Thoracic aorta (tissue), 2 donors: ENCODE results near the gene ADNP2. TPM values are rescaled to one million over a fixed set of nuclear protein-coding genes. Genes with fewer than 3 reads are reported as not detected.

Source experiments
- ATAC-seq: fragments of 150-250 bp; one replicate; pipeline ENCODE4 v1.8.0; 2017; ENCODE audit warnings: low read depth; ENCODE audit not compliant: insufficient number of reproducible peaks, low FRiP score
- DNase-seq: peaks from one replicate; pipeline ENCODE4 v3.0.0-alpha.2; 2020; ENCODE audit warnings: low spot score
- H3K27ac ChIP-seq, 2 donors: fragments of 200-600 bp; sonication (generic); 1 replicate in 1 of 2; 2 replicates in 1 of 2; pipeline ENCODE4 v1.5.1; 2016; ENCODE audit warnings: mild to moderate bottlenecking in 2 of 2, moderate library complexity in 2 of 2
- H3K27me3 ChIP-seq: fragments of 200-600 bp; sonication (generic); replicated peaks from 2 replicates; pipeline ENCODE4 v1.6.0; 2016; ENCODE audit warnings: mild to moderate bottlenecking; ENCODE audit not compliant: insufficient read depth
- H3K36me3 ChIP-seq: fragments of 200-600 bp; sonication (generic); one replicate; pipeline ENCODE4 v1.5.1; 2016
- H3K4me1 ChIP-seq, 2 donors: fragments of 200-600 bp; sonication (generic); 1 replicate in 1 of 2; 2 replicates in 1 of 2; pipeline versions ENCODE4 v1.5.1 to v1.6.0; 2016; ENCODE audit warnings: low read depth in 2 of 2, mild to moderate bottlenecking in 1 of 2; ENCODE audit not compliant: control insufficient read depth in 1 of 2
- H3K4me3 ChIP-seq: fragments of 200-600 bp; sonication (generic); 2 replicates; pipeline ENCODE4 v1.5.1; 2016; ENCODE audit warnings: mild to moderate bottlenecking
- H3K9me3 ChIP-seq: fragments of 200-600 bp; sonication (generic); 2 replicates; pipeline ENCODE4 v1.5.1; 2016
- total RNA-seq, 2 donors: library from RNA; depleted of rRNA; stranded (reverse); fragments of >200 nt; gene quantifications; one replicate each; pipeline versions ENCODE4 v1.1.0 to v1.2.3, GENCODE V29; 2016
- TF ChIP-seq, protein P1 (sequence below): fragments of 200-600 bp; sonication (generic); IDR thresholded peaks from one replicate; pipeline ENCODE4 v1.5.1; 2019; ENCODE audit warnings: antibody characterized with exemption

ADNP2 gene
- total RNA-seq, 2 donors from 2014 or later, result 15.6 to 21.6 TPM

- ATAC-seq (no peak), DNase-seq (no peak)
- Histone ChIP-seq H3K4me3 (no peak overlapping the region), H3K27me3 (no peaks in the 10 kb centered on the region), H3K27ac (no peak overlapping the region), H3K36me3 (no peaks in the 10 kb centered on the region), H3K4me1 (peaks cover 0 to 7% of the 10 kb centered on the region in 2 donors), H3K9me3 (peaks cover 12% of the 10 kb centered on the region)
- TF ChIP-seq, protein P1, sequence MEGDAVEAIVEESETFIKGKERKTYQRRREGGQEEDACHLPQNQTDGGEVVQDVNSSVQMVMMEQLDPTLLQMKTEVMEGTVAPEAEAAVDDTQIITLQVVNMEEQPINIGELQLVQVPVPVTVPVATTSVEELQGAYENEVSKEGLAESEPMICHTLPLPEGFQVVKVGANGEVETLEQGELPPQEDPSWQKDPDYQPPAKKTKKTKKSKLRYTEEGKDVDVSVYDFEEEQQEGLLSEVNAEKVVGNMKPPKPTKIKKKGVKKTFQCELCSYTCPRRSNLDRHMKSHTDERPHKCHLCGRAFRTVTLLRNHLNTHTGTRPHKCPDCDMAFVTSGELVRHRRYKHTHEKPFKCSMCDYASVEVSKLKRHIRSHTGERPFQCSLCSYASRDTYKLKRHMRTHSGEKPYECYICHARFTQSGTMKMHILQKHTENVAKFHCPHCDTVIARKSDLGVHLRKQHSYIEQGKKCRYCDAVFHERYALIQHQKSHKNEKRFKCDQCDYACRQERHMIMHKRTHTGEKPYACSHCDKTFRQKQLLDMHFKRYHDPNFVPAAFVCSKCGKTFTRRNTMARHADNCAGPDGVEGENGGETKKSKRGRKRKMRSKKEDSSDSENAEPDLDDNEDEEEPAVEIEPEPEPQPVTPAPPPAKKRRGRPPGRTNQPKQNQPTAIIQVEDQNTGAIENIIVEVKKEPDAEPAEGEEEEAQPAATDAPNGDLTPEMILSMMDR, result no peak
Observed at GRCh38 chr18:80166725-80167124, 57.7 kb downstream of the ADNP2 start.

DNA sequence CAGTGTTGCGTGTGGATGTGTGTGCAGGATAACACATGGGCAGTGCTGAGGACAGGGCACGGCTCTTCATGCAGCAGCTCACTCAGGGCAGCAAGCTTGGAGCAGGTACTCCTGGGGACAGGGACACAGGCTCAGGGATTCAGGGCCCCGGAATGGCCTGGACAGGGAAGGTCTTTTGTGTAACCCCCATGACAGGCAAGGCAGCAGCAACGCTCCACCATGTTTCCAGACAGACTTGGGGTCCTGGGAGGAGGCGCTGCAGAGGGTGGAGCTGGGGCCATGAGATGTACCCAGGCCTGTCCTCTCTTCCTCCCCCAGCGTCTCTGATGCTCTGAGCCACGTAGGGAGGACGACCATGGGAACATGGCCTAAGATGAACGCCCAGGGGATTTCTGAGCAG is 58.3 kb downstream of the ADNP2 start:
- no peak for ATAC-seq
- TF ChIP-seq, protein P1, result no peak
- H3K36me3 ChIP-seq, result no peaks in the 10 kb centered on the region

DNA sequence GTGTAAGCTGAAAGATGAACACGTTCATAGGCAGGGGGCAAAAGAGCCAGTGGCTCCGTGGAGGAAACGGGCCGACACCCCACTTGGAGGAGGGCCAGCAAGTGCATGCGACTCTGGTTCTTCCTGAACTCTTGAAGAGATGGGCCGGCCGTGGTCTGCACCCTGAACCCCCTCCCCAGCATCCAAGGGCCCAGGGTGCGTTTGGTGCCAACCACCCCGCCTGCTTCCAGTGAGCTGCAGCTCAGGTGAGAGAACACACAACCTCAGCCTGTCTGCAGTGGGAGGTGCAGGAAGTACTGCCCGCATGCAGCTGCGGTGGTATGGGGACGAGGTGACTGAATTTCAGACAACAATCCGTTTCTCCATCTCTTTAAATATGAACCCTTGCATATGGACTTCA is 58.9 kb downstream of the ADNP2 start:
- no peak overlapping the region for H3K4me3 ChIP-seq
- ATAC-seq (no peak), DNase-seq (no peak)
- H3K4me1 ChIP-seq, result peaks cover 0 to 7% of the 10 kb centered on the region in 2 donors
- TF ChIP-seq, protein P1, result no peak
- H3K9me3 ChIP-seq, result peaks cover 12% of the 10 kb centered on the region
- no peaks in the 10 kb centered on the region for H3K27me3 ChIP-seq
- no peak overlapping the region for H3K27ac ChIP-seq
- no peaks in the 10 kb centered on the region for H3K36me3 ChIP-seq

More for the DNA sequence above, 58.3 kb downstream of the ADNP2 start:
- Histone ChIP-seq H3K27ac (no peak overlapping the region), H3K4me3 (no peak overlapping the region), H3K4me1 (peaks cover 0 to 7% of the 10 kb centered on the region in 2 donors), H3K27me3 (no peaks in the 10 kb centered on the region), H3K9me3 (peaks cover 12% of the 10 kb centered on the region)
- DNase-seq, result no peak

- TF ChIP-seq, protein P1, result no peak
- H3K36me3 ChIP-seq, result no peaks in the 10 kb centered on the region
- no peak overlapping the region for H3K27ac ChIP-seq
- H3K4me1 ChIP-seq, result peaks cover 0 to 7% of the 10 kb centered on the region in 2 donors
- peaks cover 12% of the 10 kb centered on the region for H3K9me3 ChIP-seq
- H3K27me3 ChIP-seq, result no peaks in the 10 kb centered on the region
- no peak overlapping the region for H3K4me3 ChIP-seq
- no peak for DNase-seq
- ATAC-seq, result no peak
Observed at GRCh38 chr18:80168346-80168745, 59.3 kb downstream of the ADNP2 start.

- H3K4me3 ChIP-seq, result no peak overlapping the region
- no peaks in the 10 kb centered on the region for H3K27me3 ChIP-seq
- TF ChIP-seq, protein P1, result no peak
- peaks cover 12% of the 10 kb centered on the region for H3K9me3 ChIP-seq
- H3K36me3 ChIP-seq, result no peaks in the 10 kb centered on the region
- no peak overlapping the region for H3K27ac ChIP-seq
- ATAC-seq (no peak), DNase-seq (no peak)
- peaks cover 0 to 7% of the 10 kb centered on the region in 2 donors for H3K4me1 ChIP-seq
Observed at GRCh38 chr18:80168982-80169381, 59.9 kb downstream of the ADNP2 start.
